GM19193 (cell line): ENCODE measurements around the gene NAA50.

Experiments used
- POLR2A ChIP-seq: IDR thresholded peaks from 4 replicates; pipeline ENCODE4 v1.6.1; 2011; ENCODE audit not compliant: insufficient read depth, insufficient read length; ENCODE audit errors: extremely low read depth

Gene NAA50

GRCh38 chr3:113677737-113678136 is 68.3 kb downstream of the NAA50 start:
- no peak for TF ChIP-seq POLR2A

DNA sequence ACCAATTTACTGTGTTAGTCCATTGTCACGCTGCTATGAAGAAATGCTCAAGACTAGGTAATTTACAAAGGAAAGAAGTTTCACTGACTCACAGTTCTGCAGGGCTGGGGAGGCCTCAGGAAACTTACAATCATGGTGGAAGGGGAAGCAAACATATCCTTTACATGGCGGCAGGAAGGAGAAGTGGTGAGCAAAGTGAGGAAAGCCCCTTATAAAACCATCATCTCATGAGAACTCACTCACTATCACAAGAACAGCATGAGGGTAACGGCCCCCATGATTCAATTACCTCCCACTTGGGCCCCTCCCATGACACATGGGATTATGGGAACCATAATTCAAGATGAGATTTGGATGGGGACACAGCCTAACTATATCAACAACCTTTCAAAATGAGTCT is 69.8 kb downstream of the NAA50 start:
- TF ChIP-seq POLR2A, result no peak

GRCh38 chr3:113673593-113673992 is 72.5 kb downstream of the NAA50 start:
- no peak for TF ChIP-seq POLR2A

GRCh38 chr3:113668015-113668414 is 78.0 kb downstream of the NAA50 start:
- TF ChIP-seq POLR2A, result no peak
